ENCODE results near the gene UQCC3.
"Not testable (repeated sequence)": the region's sequence is repeated elsewhere in the genome, so short reads cannot be mapped to it uniquely, and the experiment has no call there.

Gene UQCC3

GRCh38 chr11:62665599-62666258 is 5.7 kb upstream of the UQCC3 start:
- peak; percentile 23 to 60 (median 48) for DNase-seq

DNA sequence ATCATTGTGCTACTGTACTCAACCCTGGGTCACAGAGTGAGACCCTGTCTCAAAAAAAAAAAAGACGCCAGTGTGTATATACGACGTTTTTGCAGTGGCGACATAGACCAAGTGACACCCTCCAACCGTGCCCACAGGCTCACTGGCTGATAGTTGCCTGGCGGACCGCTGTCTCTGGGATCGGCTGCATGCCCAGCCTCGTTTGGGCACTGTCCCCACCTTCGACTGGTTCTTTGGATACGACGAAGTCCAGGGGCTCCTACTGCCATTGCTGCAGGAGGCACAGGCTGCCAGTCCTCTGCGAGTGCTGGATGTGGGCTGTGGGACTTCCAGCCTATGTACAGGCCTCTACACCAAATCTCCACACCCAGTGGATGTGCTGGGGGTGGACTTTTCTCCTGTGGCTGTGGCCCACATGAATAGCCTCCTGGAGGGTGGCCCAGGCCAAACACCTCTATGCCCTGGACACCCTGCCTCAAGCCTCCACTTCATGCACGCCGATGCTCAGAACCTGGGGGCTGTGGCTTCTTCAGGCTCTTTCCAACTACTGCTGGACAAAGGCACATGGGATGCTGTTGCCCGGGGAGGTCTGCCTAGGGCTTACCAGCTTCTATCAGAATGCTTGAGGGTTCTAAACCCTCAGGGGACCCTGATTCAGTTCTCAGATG is 5.1 kb upstream of the UQCC3 start:
- no peak for DNase-seq

DNA sequence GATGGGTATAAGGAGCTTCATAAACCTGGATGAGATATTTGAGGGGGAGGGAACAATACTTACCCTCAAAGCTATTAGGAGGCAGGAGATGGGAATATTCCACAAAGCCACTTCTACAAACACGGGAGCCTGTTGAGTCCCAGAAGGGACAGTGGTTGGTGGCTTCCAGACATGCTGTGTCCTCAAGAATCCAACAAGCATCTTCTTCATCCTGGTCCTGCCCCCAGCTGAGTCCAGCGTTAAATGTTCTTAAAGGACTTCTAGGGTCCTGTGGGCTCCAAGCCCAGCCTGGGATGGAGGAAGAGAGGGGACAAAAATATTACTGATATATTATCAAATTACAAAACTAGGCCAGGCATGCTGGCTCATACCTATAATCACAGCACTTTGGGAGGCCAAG is 4.0 kb upstream of the UQCC3 start:
- DNase-seq: no peak

GRCh38 chr11:62669420-62670161 is 1.9 kb upstream of the UQCC3 start:
- DNase-seq: no peak

DNA sequence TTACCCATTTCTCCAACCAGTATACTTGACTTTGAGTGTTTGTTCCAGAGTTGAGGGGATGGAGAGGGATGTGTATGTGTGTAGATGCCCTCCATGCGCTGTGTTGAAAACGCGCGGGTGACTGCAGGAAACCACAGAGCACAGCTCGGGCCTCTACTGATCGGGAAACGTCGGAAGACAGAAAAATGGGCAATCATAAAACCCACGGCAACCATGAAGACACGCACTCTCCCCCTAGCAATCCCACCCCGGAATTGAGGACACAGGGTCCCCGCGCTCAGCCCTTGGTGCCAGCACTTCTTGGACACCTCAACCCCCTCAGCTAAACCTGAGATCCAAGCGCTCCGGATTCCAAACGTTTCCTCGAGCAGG is 251 bp upstream of the UQCC3 start:
- no peak for DNase-seq

DNA sequence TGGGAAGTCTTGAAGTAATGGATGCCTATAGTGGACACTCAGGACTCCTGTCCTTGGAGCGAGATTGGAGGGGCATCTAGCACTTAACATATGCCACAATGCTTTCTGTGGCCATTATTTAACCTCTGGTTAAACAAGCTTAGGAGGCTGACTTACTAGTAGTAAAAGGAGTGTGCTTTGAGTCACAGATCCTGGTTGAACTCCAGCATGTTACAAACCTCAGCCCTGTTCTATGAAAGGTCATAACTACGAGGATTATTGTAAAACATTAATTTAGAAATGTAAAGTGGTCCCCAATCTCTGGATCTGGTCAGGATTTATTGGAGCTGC is 1.7 kb downstream of the UQCC3 start:
- no peak for DNase-seq

GRCh38 chr11:62675415-62675814 is 3.9 kb downstream of the UQCC3 start:
- not testable (repeated sequence) for DNase-seq

GRCh38 chr11:62676698-62677097 is 5.2 kb downstream of the UQCC3 start:
- no peak for DNase-seq

DNA sequence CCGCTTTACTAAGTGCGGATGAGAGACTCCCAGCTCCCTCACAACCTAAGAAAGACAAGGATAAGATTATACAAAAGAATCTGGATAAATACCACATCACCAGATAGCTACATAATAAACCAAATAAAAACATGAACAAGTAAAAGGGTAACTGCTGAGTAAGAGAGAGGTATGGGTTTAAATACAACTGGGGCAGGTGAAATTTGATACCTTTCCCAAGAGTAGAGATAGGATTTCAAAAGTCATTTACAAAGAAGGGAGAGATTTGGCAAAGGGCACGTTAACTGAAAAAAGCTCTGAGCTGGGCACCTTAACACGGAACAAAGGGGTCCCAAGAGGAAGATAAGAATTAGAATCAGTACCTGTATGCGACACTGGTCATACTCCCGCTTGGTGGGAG is 5.7 kb downstream of the UQCC3 start:
- DNase-seq: no peak

DNA sequence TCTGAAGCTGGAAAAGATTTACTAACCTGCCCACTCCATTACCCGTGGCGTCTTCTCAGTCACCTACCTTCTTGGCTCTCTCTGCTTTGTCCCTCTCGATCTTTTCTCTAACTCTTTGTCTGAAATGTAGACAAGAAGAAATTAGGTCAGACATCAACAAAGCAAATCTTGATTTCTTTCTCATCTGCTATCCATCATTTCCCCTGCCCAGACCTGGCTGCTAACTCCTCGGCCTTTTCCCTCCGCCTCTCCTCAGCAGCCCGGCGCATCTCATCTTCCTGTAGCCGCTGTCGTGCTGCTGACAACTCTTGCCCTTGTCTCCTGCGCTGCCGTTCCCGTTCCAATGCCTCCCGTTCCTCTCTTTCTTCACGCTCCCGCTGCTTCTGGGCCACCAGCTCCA is 6.2 kb downstream of the UQCC3 start:
- no peak for DNase-seq

- no peak for DNase-seq
Observed at GRCh38 chr11:62678433-62678769, 6.9 kb downstream of the UQCC3 start.

DNA sequence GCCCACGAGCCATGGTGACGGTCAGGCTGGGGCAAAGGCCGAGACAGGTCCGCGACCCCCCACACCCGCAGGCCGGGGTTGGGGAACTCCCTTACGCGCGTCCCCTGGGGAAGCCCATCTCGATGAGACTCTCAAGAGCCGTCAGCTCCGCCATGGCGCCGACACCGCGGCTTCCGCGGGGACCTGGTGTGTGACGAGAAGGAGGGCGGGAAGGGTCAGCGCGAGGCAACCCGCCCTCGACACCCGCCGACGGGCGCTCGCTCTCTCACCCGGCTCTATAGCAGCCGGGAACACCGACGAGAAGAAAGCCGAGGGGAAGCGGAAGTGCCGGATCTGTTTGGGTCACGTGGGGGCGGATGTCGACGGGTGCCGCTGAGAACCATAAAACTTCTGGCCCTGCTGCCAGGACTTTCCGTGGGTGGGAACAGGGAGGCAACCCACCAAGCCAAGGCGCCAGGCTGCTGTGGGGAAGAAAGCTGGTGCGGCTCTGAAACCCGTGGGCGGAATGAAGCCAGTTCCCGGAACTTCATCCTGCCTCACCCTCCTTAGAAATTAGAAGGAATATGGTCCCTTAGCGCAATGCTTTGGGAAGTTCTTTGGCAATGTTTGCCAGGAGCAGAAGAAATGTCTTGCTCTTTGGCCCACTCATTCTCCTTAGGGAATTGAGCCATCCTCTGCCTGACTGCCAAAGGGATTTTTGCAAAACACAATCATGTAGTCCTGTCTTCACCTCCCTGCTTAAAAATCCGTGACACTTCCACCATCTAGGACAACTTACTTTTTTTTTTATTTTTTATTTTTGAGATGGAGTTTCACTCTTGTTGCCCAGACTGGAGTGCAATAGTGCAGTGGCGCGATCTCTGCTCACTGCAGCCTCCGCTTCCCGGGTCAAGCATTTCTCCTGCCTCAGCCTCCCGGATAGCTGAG is 7.6 kb downstream of the UQCC3 start, which contains the start of gene UBXN1:
TSS of gene UBXN1 (minus strand) at position 304 of the 927 bp plus-strand sequence. CDS start at position 154, 150 bp downstream.
- peak; percentile 70 to 83 (median 77) for DNase-seq

DNA sequence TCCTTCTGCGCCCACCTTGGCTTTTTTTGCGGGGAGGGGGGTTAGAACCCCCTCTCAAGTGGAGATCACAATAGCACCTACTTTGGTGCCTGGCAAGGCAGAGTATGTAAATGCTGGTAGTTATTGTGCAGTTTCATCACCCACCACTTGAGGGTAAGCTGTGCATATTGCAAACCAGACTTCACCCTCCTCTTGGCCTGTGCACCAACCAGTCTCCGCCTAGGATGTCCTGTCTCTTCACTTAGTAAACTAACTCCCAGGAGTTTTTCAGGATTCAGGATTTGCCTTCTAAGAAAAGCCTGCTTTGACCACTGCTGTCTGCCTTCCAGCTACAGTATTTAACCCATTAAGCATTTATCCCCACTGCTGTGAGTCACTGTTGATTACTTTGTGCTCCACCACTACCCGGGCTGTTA is 9.4 kb downstream of the UQCC3 start:
- peak in 1 of 5 donors; percentile 67 for DNase-seq

DNA sequence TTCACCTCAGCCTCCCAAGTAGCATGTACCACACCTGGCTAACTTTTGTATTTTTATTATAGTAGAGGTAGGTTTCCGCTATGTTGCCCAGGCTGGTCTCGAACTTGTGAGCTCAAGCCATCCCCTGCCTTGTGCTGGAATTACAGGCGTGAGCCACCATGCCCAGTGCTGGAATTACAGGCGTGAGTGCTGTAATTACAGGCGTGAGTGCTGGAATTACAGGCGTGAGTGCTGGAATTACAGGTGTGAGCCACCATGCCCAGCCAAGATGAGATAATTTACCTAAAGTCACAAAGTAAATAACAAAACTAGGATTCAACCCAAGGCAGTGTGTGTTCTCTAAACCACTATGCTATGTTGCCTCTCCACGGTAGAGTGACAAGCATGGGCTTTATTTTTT is 11.0 kb downstream of the UQCC3 start:
- no peak for DNase-seq

- DNase-seq: no peak
Observed at GRCh38 chr11:62687508-62688396, 16.3 kb downstream of the UQCC3 start.

- no peak for DNase-seq
Observed at GRCh38 chr11:62688491-62688890, 17.0 kb downstream of the UQCC3 start.

DNA sequence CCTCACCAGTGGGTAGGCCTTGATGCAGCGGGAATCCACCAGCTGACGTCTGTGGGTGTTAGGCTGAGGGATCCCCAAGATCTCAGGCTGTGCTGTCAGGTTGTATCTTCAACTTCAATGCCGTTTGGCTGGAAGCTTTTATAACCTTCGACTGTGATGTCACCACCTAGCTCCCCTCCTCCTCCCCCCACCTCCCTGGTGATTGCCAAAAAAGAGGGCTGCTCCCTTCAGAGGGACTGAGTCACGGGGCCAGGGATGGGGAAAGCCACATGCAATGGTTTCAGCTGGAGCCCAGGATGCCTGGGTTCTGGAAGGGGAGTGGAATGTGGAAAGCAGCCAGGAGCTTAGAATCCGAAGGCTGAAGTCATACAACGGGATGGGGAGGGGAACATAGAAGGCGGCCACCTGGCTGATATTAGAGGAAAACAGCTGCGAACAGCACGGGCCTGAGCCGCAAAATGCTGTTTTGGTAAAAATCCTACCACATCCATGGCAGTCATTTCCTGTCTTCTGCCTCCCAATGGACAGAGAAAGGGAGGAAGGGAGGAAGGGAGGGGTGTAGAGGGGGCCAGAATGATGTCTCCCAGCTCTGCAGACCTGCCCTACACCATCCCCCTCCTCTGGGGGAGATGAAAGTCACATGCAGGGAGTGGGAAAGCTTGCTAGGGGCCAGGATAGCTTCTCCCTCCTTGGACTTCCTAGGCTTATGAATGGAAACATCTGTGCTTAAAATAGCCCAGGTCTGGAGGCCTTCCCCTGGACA is 18.1 kb downstream of the UQCC3 start, which contains the start of gene LRRN4CL:
TSS of gene LRRN4CL (minus strand) at position 110 of the 763 bp plus-strand sequence. CDS start 1,022 bp downstream, outside the sequence.
- DNase-seq: no peak

GRCh38 chr11:62693624-62694023 is 22.2 kb downstream of the UQCC3 start:
- DNase-seq: not testable (repeated sequence)

- peak; percentile 47 to 75 (median 68) for DNase-seq
Observed at GRCh38 chr11:62694455-62695167, 23.1 kb downstream of the UQCC3 start.

DNA sequence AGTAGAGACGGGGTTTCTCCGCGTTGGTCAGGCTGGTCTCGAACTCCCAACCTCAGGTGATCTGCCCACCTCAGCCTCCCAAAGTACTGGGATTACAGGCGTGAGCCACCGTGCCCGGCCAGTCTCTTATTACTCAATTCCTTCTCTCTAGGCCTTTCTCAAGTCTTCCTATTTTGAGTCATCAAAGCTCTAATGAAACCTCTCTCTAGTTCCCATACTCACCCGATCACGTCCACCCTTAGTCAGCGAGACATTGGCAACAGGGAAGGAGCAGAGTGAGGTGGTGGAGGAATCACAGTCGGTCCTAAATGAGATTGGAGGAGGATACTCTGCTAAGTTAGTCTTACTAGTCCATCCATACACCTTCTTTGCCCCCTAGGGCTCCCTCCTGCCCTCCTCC is 30.8 kb downstream of the UQCC3 start:
- DNase-seq: no peak
